HG02870 (cell line): Measurements from ENCODE around the gene SGMS1.
A peak's percentile ranks its signal among the peaks of the same experiment; 100 is the strongest.
"Not testable (repeated sequence)": the region's sequence is repeated elsewhere in the genome, so short reads cannot be mapped to it uniquely, and the experiment has no call there.

ENCODE experiments used
- ATAC-seq: cut with Tn5 transposase; IDR thresholded peaks from one replicate; pipeline ENCODE4 v1.9.1; 2021; ENCODE audit warnings: mild to moderate bottlenecking, moderate library complexity; ENCODE audit not compliant: unreplicated experiment

The SGMS1 gene

DNA sequence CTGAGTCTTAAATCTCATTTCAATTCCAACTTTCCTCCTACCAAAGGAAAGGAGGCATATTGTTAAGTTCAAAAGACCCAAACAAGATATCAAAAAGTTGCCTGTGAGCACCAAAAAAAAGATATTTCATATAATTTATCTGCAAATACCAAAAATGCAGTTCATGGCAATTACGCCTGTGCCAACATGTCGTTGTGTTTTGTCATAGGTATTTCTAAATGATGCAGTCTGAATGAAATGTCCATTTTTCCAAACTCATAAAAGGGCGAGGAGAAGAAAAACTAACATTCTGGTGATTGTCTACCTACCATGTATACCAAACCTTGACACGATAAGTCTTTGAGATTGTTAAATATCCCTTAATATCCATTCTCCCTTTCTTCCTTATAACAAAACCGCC is 109.8 kb downstream of the SGMS1 start:
- no peak for ATAC-seq

DNA sequence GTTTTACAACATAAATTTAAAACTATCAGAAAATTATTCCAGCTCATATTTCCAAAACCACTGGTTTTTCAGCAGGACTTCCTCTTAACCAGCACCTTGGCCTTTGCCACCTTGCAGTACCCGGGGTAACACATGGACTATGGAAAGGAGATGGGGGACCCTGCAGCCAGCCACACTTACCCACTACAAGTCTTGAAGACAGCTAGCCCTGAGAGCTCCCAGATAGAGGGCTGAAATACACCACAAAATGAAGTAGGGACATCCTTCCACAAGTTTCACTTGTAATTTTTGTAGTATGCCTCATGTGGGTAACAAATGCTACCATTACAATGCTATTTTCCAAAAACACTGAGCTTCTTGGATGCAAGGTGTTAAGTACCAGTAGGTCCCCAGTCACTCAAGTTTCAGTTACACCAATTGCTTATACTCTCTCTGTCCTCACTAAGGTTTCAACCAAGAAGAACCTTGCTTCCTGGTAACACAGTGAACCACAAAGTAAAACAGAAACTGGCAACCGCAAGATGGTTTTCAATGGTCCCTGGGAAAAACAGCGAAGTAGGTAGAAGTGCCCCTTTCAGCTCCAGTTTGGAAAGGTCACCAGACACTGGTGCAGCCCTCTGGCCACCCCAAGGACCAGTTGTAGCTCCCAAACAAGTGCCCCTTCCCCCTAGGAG is 110.9 kb downstream of the SGMS1 start:
- peak; percentile 40 for ATAC-seq

DNA sequence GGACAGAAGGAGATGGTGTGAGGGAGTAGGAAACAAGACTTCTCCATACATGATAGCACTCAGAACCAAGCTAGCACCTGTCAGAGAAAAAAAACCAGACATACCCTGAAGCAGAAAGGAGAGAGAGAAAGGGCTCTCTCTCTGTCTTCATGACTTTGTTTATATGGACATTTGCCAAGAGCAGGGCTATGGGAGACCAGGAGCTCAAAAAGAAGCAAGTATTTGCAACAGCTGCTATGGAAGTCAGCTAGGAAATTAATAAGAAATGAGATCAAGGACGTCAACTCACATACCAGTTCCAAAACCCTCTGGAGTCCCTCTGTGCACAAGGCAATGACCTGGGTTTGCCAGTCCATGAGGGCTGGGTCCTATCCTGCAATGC is 111.6 kb downstream of the SGMS1 start:
- ATAC-seq: no peak

- ATAC-seq: peak; percentile 23
Measured at GRCh38 chr10:50511492-50512213, 112.1 kb downstream of the SGMS1 start.

GRCh38 chr10:50510517-50511473 is 113.0 kb downstream of the SGMS1 start:
- no peak for ATAC-seq

GRCh38 chr10:50508315-50509051 is 115.3 kb downstream of the SGMS1 start:
- peak; percentile 72 for ATAC-seq

- no peak for ATAC-seq
Measured at GRCh38 chr10:50506861-50507573, 116.7 kb downstream of the SGMS1 start.

- ATAC-seq: no peak
Measured at GRCh38 chr10:50504389-50504788, 119.4 kb downstream of the SGMS1 start.

DNA sequence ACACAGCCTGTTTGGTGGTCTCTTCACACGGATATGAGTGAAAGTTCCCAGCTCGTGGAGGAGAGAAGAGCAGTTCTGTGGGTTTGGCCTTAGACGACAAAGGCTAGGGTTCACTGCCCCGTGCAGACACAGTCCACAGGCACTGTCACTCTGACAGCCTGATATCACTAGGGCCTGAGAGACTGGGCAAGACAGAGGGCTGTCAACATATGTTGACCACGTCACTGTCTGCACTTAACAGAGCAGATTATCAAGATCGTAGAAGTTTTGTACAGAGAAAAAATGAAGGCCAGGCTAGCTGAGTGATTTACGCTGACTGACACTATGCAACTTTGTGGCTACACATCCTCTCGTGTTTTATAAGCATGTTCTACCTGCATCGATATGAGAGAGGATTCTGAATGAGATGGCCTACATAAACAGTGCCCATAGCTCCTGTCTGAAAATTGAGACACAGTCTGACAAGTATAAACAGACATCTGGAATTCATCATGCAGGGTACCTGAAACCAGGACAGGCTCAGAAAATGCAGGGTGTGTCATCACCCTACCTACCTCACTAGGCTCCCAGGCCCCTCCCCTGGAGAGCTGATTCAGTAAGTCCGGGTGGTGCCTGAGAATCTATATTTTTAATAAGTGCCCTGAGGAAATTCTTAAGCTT is 120.0 kb downstream of the SGMS1 start:
- ATAC-seq: no peak

GRCh38 chr10:50503156-50503555 is 120.6 kb downstream of the SGMS1 start:
- not testable (repeated sequence) for ATAC-seq

DNA sequence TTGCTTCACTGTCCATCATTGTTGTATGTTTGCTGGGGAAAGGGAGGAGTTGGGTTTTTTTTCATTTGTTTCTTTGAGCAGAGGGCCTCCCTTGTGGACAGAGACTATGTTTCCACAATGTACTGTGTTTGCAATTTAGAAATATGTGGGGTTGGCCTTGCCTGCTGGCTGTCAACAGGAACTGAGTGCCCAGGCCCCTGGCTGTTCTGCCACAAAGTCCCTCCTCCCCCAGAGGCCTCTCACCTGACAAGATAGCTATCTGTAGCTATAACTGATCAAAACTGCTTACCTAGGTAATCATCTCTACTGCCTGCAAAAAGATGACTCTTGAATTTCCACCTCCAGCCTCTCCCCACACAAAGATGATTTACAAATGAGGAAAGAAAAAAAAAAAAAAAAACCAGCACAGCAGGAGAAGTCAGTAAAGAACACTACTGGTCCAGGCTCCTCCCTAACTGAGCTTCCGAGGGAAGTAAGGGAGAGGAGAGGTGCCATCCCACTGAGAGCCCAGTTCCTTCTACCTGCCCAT is 121.8 kb downstream of the SGMS1 start:
- ATAC-seq: no peak

DNA sequence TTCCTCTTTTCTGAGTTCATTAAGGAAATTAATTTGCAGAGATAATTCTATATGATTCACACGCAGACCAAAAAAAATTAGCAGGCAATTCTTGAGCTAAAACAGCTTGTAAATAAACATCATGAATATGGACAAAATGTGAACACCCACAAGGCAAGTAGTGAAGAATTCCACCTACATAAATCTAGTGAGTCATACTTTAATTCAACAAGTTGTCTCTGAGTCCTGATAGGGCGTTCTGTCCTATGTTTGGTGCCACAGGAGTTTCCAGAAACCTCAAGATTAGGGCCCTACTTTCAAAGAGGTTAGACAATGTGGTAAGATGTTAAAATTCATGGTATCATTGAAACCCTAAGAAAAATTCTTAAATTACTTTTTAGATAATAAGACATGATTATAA is 122.3 kb downstream of the SGMS1 start:
- no peak for ATAC-seq

GRCh38 chr10:50498465-50498864 is 125.3 kb downstream of the SGMS1 start:
- no peak for ATAC-seq

- peak; percentile 93 for ATAC-seq
Measured at GRCh38 chr10:50497758-50498157, 126.0 kb downstream of the SGMS1 start.

DNA sequence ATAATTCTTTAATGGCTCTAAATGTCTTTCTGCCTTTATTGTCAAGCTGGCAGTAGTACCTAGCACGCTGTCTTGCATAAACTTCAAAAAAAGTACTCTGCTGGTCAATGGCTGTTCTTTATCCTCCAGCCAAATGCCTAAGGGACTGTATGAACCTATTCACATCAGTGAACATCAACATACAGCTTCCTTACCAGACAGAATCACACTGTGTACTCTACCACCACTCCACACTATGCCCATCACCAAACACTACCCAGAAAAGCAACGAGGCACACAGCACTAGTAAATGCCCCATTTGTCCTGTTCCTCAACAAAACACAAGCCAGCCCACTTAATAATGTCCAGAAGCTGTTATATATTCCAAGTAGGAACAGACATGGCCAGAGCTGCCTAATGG is 127.5 kb downstream of the SGMS1 start:
- no peak for ATAC-seq

- no peak for ATAC-seq
Measured at GRCh38 chr10:50490241-50490640, 133.5 kb downstream of the SGMS1 start.

GRCh38 chr10:50484550-50484949 is 139.2 kb downstream of the SGMS1 start:
- ATAC-seq: not testable (repeated sequence)

- ATAC-seq: no peak
Measured at GRCh38 chr10:50480054-50481007, 143.4 kb downstream of the SGMS1 start.
